ENCODE results near the gene WDR31.
A peak's percentile ranks its signal among the peaks of the same experiment; 100 is the strongest.

Gene WDR31

GRCh38 chr9:113275157-113276131 lies 64.6 kb downstream of the WDR31 start, which contains the start of the genes CDC26 and PRPF4:
TSS of gene CDC26 (minus strand) at chr9:113275572. CDS start at chr9:113272507, 3,065 bp downstream.
TSS of gene PRPF4 (plus strand) at chr9:113275658. CDS start at chr9:113275744, 86 bp downstream.
- peak; percentile 95 for DNase-seq (ENCODE audit: extremely low read depth, low read depth)
- peak within 1 kb of the TSS; percentile 63 for H3K4me3 ChIP-seq (replicated peaks; ENCODE audit: low read depth, low read length)
- TF ChIP-seq, protein P1, sequence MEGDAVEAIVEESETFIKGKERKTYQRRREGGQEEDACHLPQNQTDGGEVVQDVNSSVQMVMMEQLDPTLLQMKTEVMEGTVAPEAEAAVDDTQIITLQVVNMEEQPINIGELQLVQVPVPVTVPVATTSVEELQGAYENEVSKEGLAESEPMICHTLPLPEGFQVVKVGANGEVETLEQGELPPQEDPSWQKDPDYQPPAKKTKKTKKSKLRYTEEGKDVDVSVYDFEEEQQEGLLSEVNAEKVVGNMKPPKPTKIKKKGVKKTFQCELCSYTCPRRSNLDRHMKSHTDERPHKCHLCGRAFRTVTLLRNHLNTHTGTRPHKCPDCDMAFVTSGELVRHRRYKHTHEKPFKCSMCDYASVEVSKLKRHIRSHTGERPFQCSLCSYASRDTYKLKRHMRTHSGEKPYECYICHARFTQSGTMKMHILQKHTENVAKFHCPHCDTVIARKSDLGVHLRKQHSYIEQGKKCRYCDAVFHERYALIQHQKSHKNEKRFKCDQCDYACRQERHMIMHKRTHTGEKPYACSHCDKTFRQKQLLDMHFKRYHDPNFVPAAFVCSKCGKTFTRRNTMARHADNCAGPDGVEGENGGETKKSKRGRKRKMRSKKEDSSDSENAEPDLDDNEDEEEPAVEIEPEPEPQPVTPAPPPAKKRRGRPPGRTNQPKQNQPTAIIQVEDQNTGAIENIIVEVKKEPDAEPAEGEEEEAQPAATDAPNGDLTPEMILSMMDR (IDR thresholded peaks at IDR 0.05; ENCODE audit: low read depth, low read length, missing control alignments): no peak

GRCh38 chr9:113274474-113275156 lies 65.5 kb downstream of the WDR31 start:
- peak; percentile 44 for DNase-seq (ENCODE audit: extremely low read depth, low read depth)
- TF ChIP-seq, protein P1 (IDR thresholded peaks at IDR 0.05; ENCODE audit: low read depth, low read length, missing control alignments): peak; percentile 50
- peak overlapping the region; percentile 63 for H3K4me3 ChIP-seq (replicated peaks; ENCODE audit: low read depth, low read length)

DNA sequence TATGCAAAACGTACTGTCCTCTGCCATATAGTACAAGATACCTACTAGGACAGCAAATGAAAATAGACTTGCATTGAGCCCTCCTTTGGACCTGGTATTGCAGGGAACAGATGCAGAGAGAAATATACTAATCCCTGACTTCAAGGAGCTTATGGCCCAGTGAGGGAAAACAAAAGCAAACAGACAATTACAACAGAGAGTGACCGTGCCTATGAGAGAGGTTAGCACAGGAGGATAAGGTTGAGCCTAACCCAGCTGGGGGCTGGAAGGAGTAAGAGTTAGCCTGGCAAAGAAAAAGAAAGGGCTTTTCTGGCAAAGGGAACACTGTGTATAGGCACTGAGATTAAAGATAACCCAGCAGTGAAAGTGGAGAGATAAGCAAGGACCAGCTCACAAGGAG lies 70.2 kb downstream of the WDR31 start:
- TF ChIP-seq, protein P1 (IDR thresholded peaks at IDR 0.05; ENCODE audit: low read depth, low read length, missing control alignments): no peak
- no peak overlapping the region for H3K4me3 ChIP-seq (replicated peaks; ENCODE audit: low read depth, low read length)
- DNase-seq (ENCODE audit: extremely low read depth, low read depth): no peak

DNA sequence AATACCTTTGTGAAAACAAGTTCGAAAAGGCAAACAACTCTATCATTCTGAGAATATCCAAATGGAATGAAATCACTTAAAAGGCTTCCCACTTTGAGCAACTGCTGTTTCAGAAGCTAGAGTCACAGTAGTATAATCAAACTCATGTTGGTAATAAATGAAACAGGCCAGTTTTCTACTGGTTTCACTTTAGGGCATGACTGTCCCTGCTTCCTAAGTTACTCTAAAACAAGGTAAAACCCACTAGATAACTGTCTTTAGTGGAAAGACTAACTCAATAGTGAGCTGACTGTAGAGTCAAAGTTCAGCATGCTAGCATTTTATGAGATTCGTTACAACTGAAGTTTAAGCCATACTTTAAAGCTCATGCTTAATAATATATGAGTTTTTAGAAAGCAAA lies 70.7 kb downstream of the WDR31 start:
- no peak for DNase-seq (ENCODE audit: extremely low read depth, low read depth)
- H3K4me3 ChIP-seq (replicated peaks; ENCODE audit: low read depth, low read length): no peak overlapping the region
- TF ChIP-seq, protein P1 (IDR thresholded peaks at IDR 0.05; ENCODE audit: low read depth, low read length, missing control alignments): no peak

DNA sequence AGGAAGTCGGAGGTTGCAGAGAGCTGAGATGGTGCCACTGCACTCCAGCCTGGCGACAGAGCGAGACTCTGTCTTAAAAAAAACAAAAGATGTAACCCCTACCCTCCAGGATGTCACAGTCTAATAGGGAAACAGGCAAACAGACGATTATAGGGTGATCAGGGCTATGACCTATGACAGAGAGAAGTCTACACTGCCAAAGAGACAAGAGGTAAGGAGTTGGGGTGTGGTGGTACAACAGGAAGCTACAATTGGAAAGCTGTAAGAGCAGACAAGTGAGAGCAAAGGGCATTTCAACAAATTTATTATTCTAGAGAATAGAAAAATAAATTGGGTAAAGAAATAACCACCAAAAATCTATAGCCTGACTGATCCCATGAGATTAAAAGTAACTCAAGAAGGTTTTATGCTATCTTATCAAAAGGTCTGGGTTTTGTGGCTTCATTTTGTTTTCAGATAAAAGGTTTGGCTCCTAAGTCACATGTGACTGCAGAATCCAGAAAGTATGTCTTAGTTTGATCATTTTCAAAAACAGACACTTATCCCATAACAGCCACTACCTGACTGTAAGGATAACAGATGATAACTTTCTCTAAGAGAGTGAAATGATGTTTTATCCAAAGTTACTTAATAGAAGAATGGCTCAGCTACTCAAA lies 72.0 kb downstream of the WDR31 start:
- H3K4me3 ChIP-seq (replicated peaks; ENCODE audit: low read depth, low read length): no peak overlapping the region
- TF ChIP-seq, protein P1 (IDR thresholded peaks at IDR 0.05; ENCODE audit: low read depth, low read length, missing control alignments): no peak
- DNase-seq (ENCODE audit: extremely low read depth, low read depth): no peak

DNA sequence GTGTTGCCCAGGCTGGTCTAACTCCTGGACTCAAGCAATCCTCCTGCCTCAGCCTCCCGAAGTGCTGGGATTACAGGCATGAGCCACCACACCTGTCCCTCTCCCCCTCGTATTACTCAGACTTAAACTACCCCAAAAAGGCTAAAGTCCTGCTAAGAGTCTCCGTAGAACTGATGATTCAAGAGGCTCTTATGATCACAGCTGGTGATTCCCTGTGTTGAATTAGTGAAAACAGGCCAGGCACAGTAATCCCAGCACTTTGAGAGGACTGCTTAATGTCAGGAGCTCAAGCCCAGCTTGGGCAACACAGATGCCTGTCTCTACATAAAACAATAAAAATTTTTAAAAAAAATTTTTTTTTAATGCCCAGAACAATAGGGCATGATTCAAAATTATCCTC lies 73.9 kb downstream of the WDR31 start:
- TF ChIP-seq, protein P1 (IDR thresholded peaks at IDR 0.05; ENCODE audit: low read depth, low read length, missing control alignments): no peak
- no peak for DNase-seq (ENCODE audit: extremely low read depth, low read depth)
- H3K4me3 ChIP-seq (replicated peaks; ENCODE audit: low read depth, low read length): no peak overlapping the region
